ENCODE measurements around the gene CYP2A6.
"Not testable (repeated sequence)": the region's sequence is repeated elsewhere in the genome, so short reads cannot be mapped to it uniquely, and the experiment has no call there.

Gene CYP2A6, protein sequence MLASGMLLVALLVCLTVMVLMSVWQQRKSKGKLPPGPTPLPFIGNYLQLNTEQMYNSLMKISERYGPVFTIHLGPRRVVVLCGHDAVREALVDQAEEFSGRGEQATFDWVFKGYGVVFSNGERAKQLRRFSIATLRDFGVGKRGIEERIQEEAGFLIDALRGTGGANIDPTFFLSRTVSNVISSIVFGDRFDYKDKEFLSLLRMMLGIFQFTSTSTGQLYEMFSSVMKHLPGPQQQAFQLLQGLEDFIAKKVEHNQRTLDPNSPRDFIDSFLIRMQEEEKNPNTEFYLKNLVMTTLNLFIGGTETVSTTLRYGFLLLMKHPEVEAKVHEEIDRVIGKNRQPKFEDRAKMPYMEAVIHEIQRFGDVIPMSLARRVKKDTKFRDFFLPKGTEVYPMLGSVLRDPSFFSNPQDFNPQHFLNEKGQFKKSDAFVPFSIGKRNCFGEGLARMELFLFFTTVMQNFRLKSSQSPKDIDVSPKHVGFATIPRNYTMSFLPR

GRCh38 chr19:40850277-40850676 lies at the start of gene CYP2A6:
CYP2A6 (minus strand) TSS chr19:40850447; CDS start chr19:40850426, 21 bp downstream.
- not testable (repeated sequence) for DNase-seq

- DNase-seq, result not testable (repeated sequence)
Measured at GRCh38 chr19:40899964-40900363, 49.7 kb upstream of the CYP2A6 start.

DNA sequence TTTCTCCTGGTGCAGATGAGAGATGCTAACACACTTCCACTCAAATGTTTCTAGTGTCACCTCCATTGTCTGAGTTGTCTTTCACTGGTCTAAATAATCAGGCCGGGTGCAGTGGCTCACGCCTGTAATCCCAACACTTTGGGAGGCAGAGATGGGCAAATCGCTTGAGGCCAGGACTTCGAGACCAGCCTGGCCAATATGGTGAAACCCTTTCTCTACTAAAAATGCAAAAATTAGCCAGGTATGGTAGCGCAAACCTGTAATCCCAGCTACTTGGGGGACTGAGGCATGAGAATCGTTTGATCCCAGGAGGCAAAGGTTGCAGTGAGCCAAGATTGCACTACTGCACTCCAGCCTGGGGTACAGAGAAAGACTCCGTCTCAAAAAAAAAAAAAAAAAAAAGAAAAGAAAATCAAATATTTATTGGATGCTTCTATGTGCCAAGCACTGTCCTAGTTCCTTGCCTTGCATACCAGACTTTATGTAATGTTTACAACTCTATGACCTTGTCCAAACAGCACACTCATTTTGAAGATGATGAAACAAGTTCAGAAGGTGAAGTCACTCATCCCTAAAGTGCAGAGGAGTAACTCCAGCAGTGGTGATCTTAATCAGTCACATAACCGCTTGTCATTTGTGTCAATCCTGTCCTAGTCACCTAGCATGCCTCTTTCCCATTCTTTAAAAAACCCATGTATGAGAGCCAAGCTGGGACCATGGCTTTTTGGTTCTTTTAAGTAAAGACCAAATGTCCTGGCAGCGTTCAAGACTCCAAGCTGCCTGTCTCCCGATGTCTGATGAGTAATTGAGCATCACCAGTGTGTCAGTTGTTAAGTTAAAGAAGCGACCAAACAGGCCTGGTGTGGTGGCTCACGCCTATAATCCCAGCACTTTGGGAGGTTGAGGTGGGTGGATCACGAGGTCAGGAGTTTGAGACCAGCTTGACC lies 46.9 kb upstream of the CYP2A6 start:
- DNase-seq, result not testable (repeated sequence)

DNA sequence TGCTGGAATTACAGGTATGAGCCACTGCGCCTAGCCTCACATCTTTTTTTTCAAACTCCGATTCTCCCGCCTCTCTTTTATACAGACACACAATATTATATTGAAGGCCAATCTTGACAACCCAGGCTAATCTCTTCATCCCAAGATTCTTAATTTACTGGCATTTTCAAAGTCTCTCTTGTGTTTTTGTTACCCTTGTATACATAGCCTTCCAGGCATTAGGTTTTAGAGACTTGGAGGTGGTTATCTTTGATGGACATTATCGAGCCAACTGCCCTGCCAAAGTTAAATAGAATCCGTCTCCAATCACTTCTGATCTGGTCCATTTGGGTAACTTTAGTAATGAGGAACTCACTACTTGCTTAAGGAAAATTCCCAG lies 46.2 kb upstream of the CYP2A6 start:
- no peak for DNase-seq

- no peak for DNase-seq
Measured at GRCh38 chr19:40893112-40893511, 42.9 kb upstream of the CYP2A6 start.

- no peak for DNase-seq
Measured at GRCh38 chr19:40889366-40889765, 39.1 kb upstream of the CYP2A6 start.

GRCh38 chr19:40888191-40888590 lies 37.9 kb upstream of the CYP2A6 start:
- no peak for DNase-seq

DNA sequence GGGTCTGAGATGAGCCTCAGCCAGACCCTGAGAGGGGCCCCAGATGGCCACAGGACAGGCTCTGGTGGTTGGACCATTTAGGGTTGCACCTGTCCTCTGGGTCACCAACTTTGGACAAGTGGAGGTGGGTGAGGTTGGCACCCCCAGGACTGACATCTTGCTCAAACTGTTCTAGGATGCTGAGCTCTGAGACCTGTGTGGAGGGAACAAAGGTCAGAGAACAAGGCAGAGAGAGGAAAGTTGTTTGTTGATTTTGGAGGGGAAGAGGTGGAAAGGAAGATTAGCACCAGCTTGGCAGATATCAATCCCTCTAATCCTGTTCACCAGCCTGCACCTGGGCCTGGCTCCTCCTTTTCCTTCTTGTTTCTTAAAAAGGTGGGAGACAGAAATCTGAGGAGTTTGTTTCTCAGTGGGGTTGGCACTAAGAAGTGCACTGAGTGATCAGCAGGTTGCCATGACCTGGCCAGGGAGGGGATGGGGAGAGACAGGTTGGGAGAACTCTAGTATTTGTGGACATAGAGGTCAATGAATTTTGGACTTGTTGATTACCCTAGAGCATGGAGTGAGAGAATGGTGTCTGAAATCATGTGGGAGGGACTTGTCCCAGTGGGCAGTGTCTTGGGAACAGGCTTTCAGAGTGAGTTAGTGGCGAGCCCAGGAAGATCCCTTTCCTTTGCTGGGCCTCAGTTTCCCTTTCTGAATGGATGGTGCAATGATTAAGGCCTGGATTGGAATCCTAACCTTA lies 34.1 kb upstream of the CYP2A6 start:
- not testable (repeated sequence) for DNase-seq

DNA sequence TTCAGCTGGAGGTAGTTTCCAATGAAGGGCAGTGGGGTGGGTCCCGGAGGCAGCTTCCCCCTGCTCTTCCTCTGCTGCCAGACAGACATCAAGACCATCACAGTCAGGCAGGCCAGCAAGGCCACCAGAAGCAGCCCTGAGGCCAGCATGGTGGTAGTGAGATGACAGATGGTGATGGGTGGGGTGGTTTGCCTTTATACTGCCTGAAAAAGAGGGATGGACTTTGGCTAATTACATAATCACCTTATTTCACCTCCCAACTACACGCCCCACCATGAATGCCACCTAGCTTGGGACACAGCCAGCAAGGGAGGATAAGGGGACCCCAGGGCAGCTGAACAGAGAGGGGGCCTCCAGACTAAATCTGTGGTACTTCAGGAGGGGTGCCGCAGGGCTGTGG lies 31.8 kb upstream of the CYP2A6 start, which contains the start of gene CYP2A7:
Gene CYP2A7 (minus strand): TSS at position 170 of the 400 bp plus-strand sequence. CDS start 21 bp downstream, at position 149.
- not testable (repeated sequence) for DNase-seq

DNA sequence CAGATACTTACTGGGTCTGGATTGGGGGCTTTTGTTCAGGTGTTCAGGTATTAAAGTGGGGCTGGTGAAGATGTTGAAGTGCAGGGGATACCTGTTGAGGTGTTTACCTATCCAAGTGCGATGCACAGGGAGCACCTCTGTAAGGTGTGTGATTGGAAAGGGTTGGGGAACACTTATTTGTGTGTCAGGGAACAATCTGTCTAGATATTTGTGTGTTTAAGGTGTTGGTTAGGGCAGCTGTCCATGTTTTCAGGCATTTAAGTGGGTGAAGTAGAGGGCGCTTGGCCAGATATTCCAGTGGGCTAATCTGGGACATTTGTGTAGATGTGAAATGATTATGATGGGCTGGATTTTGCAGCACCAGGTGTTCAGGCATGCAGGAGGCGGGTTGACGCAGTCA lies 29.1 kb upstream of the CYP2A6 start:
- DNase-seq, result not testable (repeated sequence)

DNA sequence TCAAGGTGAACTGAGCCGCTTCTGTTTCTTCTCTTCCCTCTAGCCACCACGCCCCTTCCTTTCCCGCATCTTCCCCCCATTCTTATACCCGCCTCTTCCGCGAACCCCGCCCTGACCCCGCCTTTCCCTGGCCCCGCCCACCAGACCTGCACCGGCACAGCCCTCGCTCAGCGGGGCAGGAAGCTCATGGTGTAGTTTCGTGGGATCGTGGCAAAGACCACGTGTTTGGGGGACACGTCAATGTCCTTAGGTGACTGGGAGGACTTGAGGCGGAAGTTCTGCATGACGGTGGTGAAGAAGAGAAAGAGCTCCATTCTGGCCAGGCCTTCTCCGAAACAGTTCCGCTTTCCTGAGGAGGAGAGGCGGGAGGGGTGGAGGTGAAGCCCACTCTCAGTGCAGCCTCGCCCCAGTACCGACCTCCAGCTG lies 25.3 kb upstream of the CYP2A6 start:
- peak; percentile 92 to 93 for DNase-seq

DNA sequence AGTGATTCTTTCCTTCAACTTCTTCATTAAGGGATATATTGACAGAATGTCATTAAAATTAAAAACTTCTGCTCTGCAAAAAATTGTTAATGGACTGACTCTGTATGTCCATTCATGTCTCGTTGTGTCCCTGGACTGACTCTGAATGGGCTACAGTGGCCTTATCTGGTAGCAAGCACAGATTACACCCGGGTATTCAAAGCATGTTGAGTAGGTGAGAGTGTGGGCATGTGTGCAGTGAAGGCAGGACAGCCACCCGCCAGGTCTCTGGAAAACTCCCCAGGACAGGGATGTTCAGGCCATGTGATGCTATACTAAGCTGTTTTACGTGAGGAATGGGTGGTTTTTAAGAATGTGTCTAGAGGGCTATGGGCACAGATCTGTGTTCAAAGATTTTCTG lies 24.6 kb upstream of the CYP2A6 start:
- DNase-seq, result not testable (repeated sequence)

DNA sequence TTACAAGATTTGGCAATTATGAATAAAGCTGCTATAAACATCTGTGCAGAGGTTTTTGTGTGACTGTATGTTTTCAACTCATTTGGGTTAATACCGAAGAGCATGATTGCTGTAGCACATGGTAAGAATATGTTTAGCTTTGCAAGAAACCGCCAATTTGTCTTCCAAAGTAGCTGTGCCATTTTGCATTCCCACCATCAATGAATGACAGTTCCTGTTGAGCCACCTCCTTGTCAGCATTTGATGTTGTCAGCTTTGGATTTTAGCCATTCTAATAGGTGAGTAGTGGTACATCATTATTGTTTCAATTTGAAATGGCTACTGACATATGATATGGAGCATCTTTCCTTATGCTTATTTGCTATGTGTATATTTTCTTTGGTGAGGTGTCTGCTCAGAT lies 23.6 kb upstream of the CYP2A6 start:
- DNase-seq, result not testable (repeated sequence)

- no peak for DNase-seq
Measured at GRCh38 chr19:40872209-40872608, 22.0 kb upstream of the CYP2A6 start.

GRCh38 chr19:40867701-40868100 lies 17.5 kb upstream of the CYP2A6 start:
- no peak for DNase-seq

- not testable (repeated sequence) for DNase-seq
Measured at GRCh38 chr19:40864739-40865496, 14.7 kb upstream of the CYP2A6 start.

GRCh38 chr19:40862785-40863184 lies 12.5 kb upstream of the CYP2A6 start:
- DNase-seq, result no peak

GRCh38 chr19:40862333-40862732 lies 12.1 kb upstream of the CYP2A6 start:
- no peak for DNase-seq

DNA sequence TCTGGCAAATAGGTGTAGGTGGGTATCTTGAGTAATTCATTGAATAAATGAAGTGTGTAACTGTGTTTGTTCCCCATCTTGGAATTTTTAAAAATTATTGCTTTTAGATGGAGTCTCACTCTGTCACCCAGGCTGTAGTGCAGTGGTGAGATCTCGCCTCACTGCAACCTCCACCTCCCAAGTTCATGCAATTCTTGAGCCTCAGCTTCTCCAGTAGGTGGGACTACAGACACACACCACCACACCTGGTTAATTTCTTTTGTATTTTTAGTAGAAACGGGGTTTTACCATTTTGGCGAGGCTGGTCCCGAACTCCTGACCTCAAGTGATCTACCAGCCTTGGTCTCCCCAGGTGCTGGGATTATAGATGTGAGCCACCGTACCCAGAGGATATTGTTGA lies 7.9 kb upstream of the CYP2A6 start:
- no peak for DNase-seq

GRCh38 chr19:40852467-40853152 lies 2.4 kb upstream of the CYP2A6 start:
- not testable (repeated sequence) for DNase-seq

- not testable (repeated sequence) for DNase-seq
Measured at GRCh38 chr19:40846722-40847121, 3.5 kb downstream of the CYP2A6 start.
